HG02970 (cell line): ENCODE results near the gene NLRC5.
"Not testable (repeated sequence)": the region's sequence is repeated elsewhere in the genome, so short reads cannot be mapped to it uniquely, and the experiment has no call there.

Source experiments
- ATAC-seq: cut with Tn5 transposase; IDR thresholded peaks from one replicate; pipeline ENCODE4 v1.9.1; 2021; ENCODE audit warnings: mild to moderate bottlenecking, moderate library complexity, moderate number of reproducible peaks; ENCODE audit not compliant: unreplicated experiment, low FRiP score

Gene NLRC5

GRCh38 chr16:57041182-57042156, 52.1 kb downstream of the NLRC5 start:
- peak; percentile 9 for ATAC-seq

DNA sequence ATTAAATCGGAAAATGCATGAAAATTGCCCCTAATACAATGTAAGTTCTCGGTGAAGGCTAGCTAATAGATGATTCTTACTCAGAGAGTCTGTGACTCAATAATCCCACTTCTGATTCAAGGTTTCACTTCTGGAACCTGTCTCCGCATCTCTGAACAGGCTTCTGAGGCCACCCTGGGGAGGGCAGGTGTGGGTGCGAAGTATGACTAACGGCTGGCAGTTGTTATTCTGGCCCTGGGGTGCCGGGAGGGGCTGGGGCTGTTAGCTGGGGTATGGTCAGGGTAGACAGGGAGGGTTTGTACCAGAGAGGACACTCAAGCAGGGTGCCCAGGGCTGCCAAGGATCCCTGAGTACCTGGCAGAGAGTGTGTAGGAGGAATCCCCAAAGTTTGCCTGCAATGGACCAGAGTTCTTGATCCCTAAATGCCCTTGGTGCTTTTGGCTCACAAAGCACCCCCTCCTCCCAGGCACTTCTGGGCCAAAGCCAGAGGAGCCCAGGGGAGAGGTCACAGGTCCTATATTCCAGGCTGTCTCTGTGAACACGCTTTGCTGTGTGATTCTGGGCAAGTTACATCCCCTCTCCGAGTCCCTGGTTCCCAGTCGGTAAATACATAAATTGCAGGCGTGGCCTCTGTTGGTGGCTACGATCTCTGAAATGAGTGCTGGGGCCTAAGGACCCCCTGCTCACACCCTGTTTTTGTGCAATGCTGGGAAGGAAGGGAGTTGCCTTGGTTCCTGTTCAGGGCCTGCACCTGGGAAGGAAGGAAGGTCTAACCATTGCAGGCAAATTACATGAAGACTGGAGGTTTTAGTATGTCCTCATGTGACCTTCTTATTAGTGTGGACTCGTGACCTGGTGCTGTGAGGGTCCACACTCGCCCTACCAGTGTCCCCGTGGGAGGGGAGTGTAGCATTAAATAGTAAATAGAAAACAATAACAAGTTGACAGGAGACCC, 53.1 kb downstream of the NLRC5 start:
- ATAC-seq, result peak; percentile 48

DNA sequence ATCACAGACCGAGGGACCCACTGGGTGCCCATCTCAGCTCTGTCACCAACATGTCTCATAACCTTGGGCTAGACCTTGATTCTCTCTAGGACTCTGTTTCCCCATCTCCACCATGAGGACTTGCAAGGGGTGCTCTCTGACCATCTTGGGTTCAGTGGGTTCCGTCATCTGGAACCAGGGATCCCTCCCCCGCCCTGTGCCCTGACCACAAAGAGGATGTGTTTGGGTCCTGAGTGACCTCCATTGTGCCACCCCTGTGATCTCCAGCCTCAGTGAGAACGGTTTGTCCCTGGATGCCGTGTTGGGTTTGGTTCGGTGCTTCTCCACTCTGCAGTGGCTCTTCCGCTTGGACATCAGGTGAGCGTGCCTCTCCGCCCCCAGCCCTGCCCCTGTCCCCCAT, 53.9 kb downstream of the NLRC5 start:
- ATAC-seq, result no peak

DNA sequence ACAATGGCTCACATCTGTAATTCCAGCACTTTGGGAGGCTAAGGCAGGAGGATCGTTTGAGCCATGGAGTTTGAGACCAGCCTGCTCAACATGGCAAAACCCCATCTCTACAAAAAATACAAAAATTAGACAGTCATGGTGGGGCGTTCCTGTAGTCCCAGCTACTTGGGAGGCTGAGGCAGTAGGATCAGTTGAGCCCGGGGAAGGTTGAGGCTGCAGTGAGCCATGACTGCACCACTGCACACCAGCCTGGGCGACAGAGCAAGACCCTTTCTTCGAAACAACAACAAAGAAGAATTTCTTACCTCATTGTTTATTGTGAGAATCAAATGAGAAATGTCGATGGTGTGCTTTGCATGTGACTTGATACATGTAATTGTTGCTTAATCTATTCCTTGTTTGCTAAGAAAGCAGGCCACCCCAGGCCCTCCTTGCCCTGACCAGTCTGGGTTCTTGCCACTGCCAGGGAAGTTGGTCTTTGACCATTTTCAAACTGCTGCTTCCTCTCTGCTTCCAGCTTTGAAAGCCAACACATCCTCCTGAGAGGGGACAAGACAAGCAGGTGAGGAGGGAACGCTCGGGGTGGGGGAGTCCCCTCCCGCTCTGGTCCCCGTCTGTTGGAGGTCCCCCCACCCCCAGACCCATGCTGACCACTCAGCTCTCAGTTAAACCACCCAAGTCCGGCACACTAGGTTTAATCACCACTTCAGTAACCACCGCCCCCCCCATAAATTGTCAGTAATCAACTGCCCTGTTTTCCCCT, 55.8 kb downstream of the NLRC5 start:
- ATAC-seq, result no peak

- no peak for ATAC-seq
Observed at GRCh38 chr16:57045694-57046381, 56.5 kb downstream of the NLRC5 start.

GRCh38 chr16:57048095-57048494, 58.7 kb downstream of the NLRC5 start:
- no peak for ATAC-seq

DNA sequence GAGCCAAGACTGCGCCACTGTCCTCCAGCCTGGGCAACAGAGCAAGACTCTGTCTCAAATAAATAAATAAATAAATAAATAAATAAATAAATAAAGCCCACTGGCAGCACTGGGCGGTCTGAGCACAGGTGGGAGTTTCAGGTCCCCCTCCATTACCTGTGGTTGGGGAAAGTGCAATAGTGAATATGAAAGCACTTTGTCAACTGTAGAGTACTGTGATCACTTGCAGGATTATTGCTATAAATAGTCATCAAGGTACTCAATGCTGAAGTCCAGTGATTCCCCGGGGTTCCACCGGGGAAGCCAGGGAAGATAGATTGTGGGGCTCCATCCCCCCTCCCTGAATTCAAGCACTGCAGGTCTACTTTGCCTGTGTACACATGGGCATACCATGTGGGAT, 60.3 kb downstream of the NLRC5 start:
- ATAC-seq, result no peak

GRCh38 chr16:57051696-57052228, 62.4 kb downstream of the NLRC5 start:
- ATAC-seq, result no peak

GRCh38 chr16:57053206-57053605, 63.8 kb downstream of the NLRC5 start:
- no peak for ATAC-seq

- ATAC-seq, result no peak
Observed at GRCh38 chr16:57054338-57054737, 65.0 kb downstream of the NLRC5 start.

- no peak for ATAC-seq
Observed at GRCh38 chr16:57054771-57055170, 65.4 kb downstream of the NLRC5 start.

DNA sequence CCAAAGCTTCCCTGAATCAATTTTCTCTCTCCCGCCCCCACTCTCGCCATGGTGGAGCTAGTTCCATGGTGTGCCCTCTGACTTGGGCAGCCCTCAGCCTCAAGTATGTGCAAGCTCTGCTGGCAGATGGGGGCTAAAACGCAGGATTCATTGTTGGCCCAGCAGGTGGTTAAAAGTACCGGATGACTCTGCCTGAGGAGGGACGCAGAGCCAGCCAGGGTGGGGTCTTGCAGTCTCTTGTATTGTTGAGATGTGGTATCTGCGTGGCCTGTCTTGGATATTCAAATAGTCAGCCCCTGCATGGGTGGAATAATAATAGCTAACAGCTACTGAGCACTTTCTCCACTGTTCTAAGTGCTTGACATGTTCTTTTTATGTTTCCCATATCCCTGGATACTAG, 66.3 kb downstream of the NLRC5 start:
- ATAC-seq, result no peak

DNA sequence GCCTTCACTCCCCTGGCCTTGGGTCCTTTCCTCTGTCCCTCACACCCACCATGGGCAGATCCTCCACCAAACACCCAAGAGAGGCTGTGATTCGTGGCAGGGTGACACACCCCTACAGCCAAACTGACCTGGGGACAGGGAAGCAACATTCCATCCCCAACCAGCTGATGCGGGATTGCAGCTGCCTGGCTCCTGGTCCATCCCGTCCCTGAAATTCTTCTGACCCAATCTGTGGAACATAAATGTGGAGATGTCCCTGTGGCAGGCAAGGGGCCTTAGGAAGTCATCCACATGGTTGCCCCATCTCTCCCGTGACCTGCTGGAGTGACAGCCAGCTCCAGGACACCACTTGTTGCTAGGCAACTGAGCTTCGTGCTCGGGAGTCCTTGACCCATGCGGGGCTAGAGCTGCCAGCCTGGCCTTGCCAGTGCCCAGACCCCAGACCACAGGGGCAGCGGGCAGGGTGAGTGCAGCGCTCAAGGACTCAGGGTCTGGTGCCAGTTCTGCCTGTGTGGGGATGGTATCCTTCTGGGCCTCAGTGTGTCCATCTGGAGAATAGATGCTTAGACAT, 69.0 kb downstream of the NLRC5 start:
- ATAC-seq, result no peak

- ATAC-seq, result no peak
Observed at GRCh38 chr16:57060323-57061083, 71.1 kb downstream of the NLRC5 start.

DNA sequence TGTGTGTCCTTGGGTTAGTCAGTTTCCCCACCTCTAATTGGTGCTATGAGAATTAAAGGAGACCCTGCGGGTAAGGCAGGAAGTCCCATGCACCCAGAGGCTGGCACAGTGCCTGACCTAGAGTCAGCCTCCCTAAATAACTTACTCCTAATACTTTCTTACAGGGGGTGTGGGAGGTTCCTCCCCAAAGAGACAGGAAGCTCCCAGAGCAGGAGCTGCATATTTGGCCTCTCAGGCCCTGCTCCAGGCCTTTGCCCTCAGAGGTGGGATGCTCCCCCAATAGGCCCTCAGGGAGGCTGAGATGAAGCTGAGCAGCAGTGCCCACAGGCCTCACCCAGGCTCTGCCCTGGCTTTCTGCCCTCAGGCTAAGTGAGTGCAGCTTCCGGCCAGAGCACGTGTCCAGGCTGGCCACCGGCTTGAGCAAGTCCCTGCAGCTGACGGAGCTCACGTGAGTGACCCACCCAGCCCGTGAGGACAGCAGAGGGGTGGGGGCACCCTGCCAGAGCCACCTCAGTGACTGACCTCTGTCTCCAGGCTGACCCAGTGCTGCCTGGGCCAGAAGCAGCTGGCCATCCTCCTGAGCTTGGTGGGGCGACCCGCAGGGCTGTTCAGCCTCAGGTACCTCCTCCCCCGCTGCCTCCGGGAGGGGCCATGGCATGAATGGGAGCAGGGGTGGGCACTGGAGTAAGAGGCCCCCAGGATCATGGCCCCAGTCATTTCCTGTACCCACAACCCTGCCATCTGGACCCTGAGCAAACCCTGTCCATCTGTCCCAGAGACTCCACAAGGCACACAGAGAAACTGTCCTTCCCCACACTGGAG, 71.9 kb downstream of the NLRC5 start:
- ATAC-seq, result no peak

- no peak for ATAC-seq
Observed at GRCh38 chr16:57062329-57062728, 73.0 kb downstream of the NLRC5 start.

DNA sequence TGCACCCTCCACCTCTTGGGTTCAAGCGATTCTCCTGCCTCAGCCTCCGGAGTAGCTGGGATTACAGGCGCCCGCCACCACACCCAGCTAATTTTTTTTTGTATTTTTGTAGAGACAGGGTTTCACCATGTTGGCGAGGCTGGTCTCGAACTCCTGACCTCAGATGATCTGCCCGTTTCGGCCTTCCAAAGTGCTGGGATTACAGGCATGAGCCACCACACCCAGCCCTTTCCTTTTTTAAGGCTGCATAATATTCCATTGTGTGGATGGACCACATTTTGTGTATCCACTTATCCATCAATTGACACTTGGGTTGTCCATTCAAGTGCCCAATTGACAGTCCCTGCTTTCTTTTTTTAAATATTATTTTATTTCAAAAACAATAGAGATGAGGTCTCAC, 73.8 kb downstream of the NLRC5 start:
- ATAC-seq, result not testable (repeated sequence)

GRCh38 chr16:57064995-57065394, 75.6 kb downstream of the NLRC5 start:
- no peak for ATAC-seq
